ENCODE data around the gene LGALSL.
A peak's percentile ranks its signal among the peaks of the same experiment; 100 is the strongest.
"Not testable (repeated sequence)": the region's sequence is repeated elsewhere in the genome, so short reads cannot be mapped to it uniquely, and the experiment has no call there.

LGALSL gene

GRCh38 chr2:64442801-64443429, 11.0 kb upstream of the LGALSL start:
- DNase-seq (ENCODE audit: low read depth in 2 of 2): no peak

GRCh38 chr2:64445970-64446369, 8.0 kb upstream of the LGALSL start:
- DNase-seq (ENCODE audit: low read depth in 2 of 2): not testable (repeated sequence)

- no peak for DNase-seq (ENCODE audit: low read depth in 2 of 2)
These were observed 6.5 kb upstream of the LGALSL start for GRCh38 chr2:64447317-64448040.

GRCh38 chr2:64448041-64448426, 5.9 kb upstream of the LGALSL start:
- no peak for DNase-seq (ENCODE audit: low read depth in 2 of 2)

GRCh38 chr2:64451051-64451450, 2.9 kb upstream of the LGALSL start:
- DNase-seq (ENCODE audit: low read depth in 2 of 2): no peak

- DNase-seq (ENCODE audit: low read depth in 2 of 2): peak; percentile 15 to 30
These were observed 697 bp downstream of the LGALSL start for GRCh38 chr2:64454386-64455332.

GRCh38 chr2:64455545-64455944, 1.6 kb downstream of the LGALSL start:
- no peak for DNase-seq (ENCODE audit: low read depth in 2 of 2)

GRCh38 chr2:64456293-64456692, 2.3 kb downstream of the LGALSL start:
- no peak for DNase-seq (ENCODE audit: low read depth in 2 of 2)

GRCh38 chr2:64457524-64457923, 3.6 kb downstream of the LGALSL start:
- no peak for DNase-seq (ENCODE audit: low read depth in 2 of 2)

- DNase-seq (ENCODE audit: low read depth in 2 of 2): no peak
These were observed 5.6 kb downstream of the LGALSL start for GRCh38 chr2:64459575-64459974.

- DNase-seq (ENCODE audit: low read depth in 2 of 2): no peak
These were observed 6.4 kb downstream of the LGALSL start for GRCh38 chr2:64460330-64460729.

- no peak for DNase-seq (ENCODE audit: low read depth in 2 of 2)
These were observed 7.5 kb downstream of the LGALSL start for GRCh38 chr2:64461271-64462058.

- DNase-seq (ENCODE audit: low read depth in 2 of 2): no peak
These were observed 8.2 kb downstream of the LGALSL start for GRCh38 chr2:64462171-64462570.

- no peak for DNase-seq (ENCODE audit: low read depth in 2 of 2)
These were observed 9.2 kb downstream of the LGALSL start for GRCh38 chr2:64462940-64463700.

- no peak for DNase-seq (ENCODE audit: low read depth in 2 of 2)
These were observed 9.8 kb downstream of the LGALSL start for GRCh38 chr2:64463781-64464180.

GRCh38 chr2:64466478-64467085, 12.6 kb downstream of the LGALSL start:
- DNase-seq (ENCODE audit: low read depth in 2 of 2): no peak

GRCh38 chr2:64467096-64467843, 13.3 kb downstream of the LGALSL start:
- no peak for DNase-seq (ENCODE audit: low read depth in 2 of 2)

GRCh38 chr2:64469261-64469660, 15.3 kb downstream of the LGALSL start:
- no peak for DNase-seq (ENCODE audit: low read depth in 2 of 2)

- DNase-seq (ENCODE audit: low read depth in 2 of 2): no peak
These were observed 16.1 kb downstream of the LGALSL start for GRCh38 chr2:64470071-64470470.
